Globus pallidus (tissue), 1 donor: ENCODE measurements around the gene FMN2.
A peak's percentile ranks its signal among the peaks of the same experiment; 100 is the strongest.

Experiments
- DNase-seq: peaks from one replicate; pipeline ENCODE4 v3.0.0-alpha.2; 2015; ENCODE audit warnings: low spot score

FMN2 gene

GRCh38 chr1:240091614-240092300, at the start of gene FMN2:
Gene FMN2, plus strand, starts transcription at chr1:240091883. Its CDS starts 227 bp downstream, at chr1:240092110.
- peak; percentile 39 for DNase-seq

- no peak for DNase-seq
These were observed 47.1 kb upstream of the FMN2 start for GRCh38 chr1:240044620-240045019.

DNA sequence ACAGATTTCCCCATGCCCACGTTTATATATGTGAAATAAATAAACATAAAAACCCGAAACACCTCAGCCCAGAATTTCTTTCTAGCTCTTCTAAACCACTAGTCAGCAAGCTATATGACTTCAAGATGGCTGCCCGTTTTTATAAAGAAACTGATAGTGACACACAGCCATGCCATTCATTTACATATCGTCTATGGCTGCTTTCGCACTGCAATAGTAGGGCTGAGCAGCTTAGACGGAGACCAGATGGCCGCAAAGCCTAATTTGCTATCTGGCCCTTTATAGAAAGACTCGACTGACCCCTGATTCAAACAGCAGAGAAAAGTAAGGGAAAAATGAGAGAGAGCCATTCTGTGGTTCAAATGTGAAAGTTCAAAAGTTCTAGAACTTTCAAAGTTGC, 45.7 kb upstream of the FMN2 start:
- no peak for DNase-seq

GRCh38 chr1:240054109-240054701, 37.5 kb upstream of the FMN2 start:
- no peak for DNase-seq

DNA sequence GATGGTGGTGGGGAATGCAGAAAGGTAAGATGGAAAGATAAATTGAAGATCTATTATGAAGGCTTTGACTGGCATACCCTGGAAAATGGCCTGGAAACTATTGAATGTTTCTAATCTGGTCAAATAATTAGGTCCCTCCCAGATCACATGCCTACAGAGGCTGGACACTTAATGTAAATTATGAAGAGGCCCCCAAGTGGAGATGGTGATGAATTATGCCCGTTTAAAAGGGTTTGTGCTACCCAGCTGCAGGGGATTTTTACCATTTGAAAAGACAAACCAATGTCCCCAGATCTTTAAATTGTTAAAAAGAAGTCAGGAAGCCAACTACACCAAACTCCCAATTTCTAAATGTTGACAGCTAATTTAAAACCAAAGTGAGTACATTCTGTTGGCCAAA, 35.7 kb upstream of the FMN2 start:
- DNase-seq: no peak

DNA sequence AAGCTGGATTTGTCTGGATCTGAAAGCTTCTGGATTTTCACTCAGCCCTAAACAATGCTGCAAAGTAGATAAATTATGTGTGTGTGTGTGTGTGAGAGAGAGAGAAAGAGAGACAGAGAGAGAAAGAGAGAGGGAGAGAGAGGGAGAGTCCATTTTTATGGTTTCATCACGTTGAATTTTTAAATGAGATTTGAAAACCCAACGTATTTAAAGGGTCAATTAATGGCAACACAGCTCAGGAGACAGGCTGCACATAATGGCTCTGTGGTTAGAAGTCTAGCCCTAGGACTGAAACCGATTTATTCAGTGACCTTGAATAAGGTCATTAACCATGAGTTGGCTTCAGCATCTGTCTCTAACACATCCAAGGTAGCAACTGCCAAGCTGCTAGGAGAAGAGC, 35.3 kb upstream of the FMN2 start:
- no peak for DNase-seq

- no peak for DNase-seq
These were observed 33.6 kb upstream of the FMN2 start for GRCh38 chr1:240058049-240058448.

GRCh38 chr1:240068961-240069360, 22.7 kb upstream of the FMN2 start:
- DNase-seq: no peak

DNA sequence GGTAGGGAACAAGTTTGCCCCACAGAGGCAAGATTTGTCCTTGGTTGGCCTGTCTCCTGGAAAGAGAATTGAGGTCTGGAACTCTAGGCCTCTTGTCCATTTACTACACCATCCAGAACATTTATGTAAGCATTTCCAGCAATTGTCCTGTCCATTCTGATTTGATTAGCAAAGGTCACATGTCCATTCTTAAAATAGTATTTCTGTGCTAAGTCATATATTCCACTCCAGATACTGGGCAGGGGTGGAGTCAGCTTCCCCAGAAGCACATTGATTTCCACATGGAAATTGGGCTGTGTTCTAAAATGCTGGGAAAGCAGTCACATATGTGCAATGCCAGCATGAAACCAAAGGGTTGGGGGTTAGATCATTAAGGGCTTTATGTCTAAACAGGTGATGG, 21.5 kb upstream of the FMN2 start:
- no peak for DNase-seq

DNA sequence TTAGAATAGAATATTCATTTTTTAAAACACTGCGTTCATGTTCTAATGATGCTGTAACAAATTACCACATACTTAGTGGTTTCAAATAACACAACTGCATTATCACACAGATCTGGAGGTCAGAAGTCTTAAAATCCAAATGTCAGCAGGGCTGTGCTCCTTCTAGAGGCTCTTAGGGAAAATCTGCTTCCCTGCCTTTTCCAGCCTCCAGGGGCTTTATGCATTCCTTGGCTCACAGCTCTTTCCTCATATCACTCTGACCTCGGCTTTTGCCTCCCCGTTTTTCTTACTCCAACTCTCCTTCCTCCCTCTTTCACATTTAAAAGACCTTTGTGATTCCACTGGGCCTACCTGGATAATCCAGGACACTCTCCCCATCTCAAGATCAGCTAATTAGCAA, 18.6 kb upstream of the FMN2 start:
- DNase-seq: no peak

- DNase-seq: no peak
These were observed 17.3 kb upstream of the FMN2 start for GRCh38 chr1:240074422-240074821.

GRCh38 chr1:240074908-240075307, 16.8 kb upstream of the FMN2 start:
- no peak for DNase-seq

- no peak for DNase-seq
These were observed 7.3 kb upstream of the FMN2 start for GRCh38 chr1:240084337-240084736.

GRCh38 chr1:240084749-240085148, 6.9 kb upstream of the FMN2 start:
- no peak for DNase-seq

GRCh38 chr1:240086726-240087125, 5.0 kb upstream of the FMN2 start:
- DNase-seq: no peak

- no peak for DNase-seq
These were observed 1.7 kb upstream of the FMN2 start for GRCh38 chr1:240090014-240090413.

GRCh38 chr1:240090957-240091600, 604 bp upstream of the FMN2 start:
- DNase-seq: no peak

DNA sequence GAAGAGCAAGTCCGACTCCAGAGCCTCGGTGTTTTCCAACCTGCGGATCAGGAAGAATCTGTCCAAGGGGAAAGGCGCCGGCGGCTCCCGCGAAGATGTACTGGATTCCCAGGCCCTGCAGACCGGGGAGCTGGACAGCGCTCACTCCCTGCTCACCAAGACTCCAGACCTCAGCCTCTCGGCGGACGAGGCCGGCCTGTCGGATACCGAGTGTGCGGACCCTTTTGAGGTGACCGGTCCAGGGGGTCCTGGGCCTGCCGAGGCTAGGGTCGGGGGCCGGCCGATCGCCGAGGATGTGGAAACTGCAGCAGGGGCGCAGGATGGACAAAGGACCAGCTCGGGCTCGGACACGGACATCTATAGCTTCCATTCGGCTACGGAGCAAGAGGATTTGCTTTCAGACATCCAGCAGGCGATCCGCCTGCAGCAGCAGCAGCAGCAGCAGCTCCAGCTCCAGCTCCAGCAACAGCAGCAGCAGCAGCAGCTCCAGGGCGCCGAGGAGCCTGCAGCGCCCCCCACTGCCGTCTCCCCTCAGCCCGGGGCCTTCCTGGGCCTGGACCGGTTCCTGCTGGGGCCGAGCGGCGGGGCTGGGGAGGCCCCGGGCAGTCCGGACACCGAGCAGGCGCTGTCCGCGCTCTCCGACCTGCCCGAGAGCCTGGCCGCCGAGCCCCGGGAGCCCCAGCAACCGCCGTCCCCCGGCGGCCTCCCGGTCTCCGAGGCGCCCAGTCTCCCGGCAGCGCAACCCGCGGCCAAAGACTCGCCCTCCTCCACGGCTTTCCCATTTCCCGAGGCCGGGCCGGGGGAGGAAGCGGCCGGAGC, 827 bp downstream of the FMN2 start:
- peak; percentile 30 for DNase-seq

DNA sequence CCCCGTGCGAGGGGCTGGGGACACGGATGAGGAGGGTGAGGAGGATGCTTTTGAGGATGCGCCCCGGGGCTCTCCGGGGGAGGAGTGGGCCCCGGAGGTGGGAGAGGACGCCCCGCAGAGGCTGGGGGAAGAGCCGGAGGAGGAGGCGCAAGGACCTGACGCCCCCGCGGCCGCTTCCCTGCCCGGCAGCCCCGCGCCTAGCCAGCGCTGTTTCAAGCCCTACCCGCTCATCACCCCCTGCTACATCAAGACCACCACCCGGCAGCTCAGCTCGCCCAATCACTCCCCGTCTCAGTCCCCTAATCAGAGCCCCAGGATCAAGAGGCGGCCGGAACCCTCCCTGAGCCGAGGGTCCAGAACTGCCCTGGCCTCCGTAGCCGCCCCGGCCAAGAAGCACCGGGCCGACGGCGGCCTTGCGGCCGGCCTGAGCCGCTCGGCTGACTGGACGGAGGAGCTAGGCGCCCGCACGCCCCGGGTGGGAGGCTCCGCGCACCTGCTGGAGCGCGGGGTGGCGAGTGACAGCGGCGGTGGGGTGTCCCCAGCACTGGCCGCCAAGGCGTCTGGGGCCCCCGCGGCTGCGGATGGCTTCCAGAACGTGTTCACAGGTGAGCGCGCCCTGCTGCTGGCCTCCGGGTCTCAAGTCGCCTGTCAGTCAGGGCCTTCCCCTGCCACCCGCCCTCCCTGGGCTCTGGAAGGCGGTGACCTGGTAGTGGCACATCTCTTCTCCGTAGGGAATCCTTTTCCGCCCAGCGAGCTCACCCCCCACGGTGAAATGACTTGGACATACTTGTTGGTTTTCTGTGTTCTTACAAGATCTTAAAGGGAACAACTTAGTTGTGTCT, 1.7 kb downstream of the FMN2 start:
- DNase-seq: no peak

- DNase-seq: no peak
These were observed 2.5 kb downstream of the FMN2 start for GRCh38 chr1:240094041-240094722.

- no peak for DNase-seq
These were observed 5.3 kb downstream of the FMN2 start for GRCh38 chr1:240096974-240097373.
